ENCODE measurements around the gene IL4I1. TPM values are rescaled to one million over a fixed set of nuclear protein-coding genes. Genes with fewer than 3 reads are reported as not detected.

Gene IL4I1
- polyA plus RNA-seq, 1 of the 3 experiments (the other 2 are of a cell fraction): 0.35 TPM

GRCh38 chr19:49877020-49877878 is 19.4 kb downstream of the IL4I1 start, which contains the start of the genes AKT1S1 and TBC1D17 (continued):
- TF ChIP-seq POLR2AphosphoS5 (IDR thresholded peaks at IDR 0.05; ENCODE audit: low read depth, low read length) (peak; percentile 45), TEAD4 (IDR thresholded peaks at IDR 0.05; ENCODE audit: borderline replicate concordance, insufficient read depth) (no peak), EZH2phosphoT487 (IDR thresholded peaks at IDR 0.05; ENCODE audit: borderline replicate concordance, low read depth) (no peak), RFX5 (IDR thresholded peaks at IDR 0.05; ENCODE audit: low read length) (no peak), NFIC (IDR thresholded peaks at IDR 0.05; ENCODE audit: borderline replicate concordance) (peak; percentile 93), FOXJ3 (CRISPR knock-in tag; IDR thresholded peaks at IDR 0.05) (peak; percentile 44), FOXM1 (IDR thresholded peaks at IDR 0.05; ENCODE audit: low read depth) (no peak), MEF2A (IDR thresholded peaks at IDR 0.05; ENCODE audit: borderline replicate concordance, low read depth) (no peak)
- TF ChIP-seq, protein P1, sequence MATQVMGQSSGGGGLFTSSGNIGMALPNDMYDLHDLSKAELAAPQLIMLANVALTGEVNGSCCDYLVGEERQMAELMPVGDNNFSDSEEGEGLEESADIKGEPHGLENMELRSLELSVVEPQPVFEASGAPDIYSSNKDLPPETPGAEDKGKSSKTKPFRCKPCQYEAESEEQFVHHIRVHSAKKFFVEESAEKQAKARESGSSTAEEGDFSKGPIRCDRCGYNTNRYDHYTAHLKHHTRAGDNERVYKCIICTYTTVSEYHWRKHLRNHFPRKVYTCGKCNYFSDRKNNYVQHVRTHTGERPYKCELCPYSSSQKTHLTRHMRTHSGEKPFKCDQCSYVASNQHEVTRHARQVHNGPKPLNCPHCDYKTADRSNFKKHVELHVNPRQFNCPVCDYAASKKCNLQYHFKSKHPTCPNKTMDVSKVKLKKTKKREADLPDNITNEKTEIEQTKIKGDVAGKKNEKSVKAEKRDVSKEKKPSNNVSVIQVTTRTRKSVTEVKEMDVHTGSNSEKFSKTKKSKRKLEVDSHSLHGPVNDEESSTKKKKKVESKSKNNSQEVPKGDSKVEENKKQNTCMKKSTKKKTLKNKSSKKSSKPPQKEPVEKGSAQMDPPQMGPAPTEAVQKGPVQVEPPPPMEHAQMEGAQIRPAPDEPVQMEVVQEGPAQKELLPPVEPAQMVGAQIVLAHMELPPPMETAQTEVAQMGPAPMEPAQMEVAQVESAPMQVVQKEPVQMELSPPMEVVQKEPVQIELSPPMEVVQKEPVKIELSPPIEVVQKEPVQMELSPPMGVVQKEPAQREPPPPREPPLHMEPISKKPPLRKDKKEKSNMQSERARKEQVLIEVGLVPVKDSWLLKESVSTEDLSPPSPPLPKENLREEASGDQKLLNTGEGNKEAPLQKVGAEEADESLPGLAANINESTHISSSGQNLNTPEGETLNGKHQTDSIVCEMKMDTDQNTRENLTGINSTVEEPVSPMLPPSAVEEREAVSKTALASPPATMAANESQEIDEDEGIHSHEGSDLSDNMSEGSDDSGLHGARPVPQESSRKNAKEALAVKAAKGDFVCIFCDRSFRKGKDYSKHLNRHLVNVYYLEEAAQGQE (IDR thresholded peaks at IDR 0.05; ENCODE audit: low read depth, low read length): 0 out of 2 replicates have a peak, but pooled peaks have one; percentile 12

DNA sequence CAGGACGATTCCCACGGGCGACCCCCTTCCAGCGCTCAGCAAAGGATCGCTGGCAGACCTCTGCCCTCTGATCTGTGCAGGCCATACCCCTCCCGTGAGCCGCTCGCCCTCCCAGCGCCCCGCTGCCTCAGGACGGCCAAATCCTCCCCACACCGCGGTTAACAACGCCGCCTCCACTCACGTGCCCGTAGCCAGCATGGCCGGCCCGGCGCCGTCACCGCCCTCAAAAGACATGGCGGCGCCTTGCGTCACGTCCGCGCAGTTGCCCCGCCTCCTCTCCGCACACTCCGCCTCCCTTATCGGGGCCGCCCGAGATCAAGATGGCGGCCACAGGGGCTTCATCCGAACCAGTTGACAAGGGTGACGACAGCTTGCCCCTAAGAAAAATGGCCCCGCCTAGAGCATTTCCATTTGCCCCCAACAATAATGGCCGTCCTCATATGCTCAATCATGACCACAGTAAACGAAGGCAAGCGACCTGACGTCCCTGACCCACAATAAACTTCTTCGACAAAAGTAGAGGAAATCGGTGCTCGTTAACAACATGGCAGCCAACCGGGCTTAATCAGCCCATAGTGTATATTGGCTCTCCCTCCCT is 20.2 kb downstream of the IL4I1 start:
- POLR2A ChIA-PET: interaction anchor here (0.6 to 3.5 kb wide), 9 partner anchors 8 to 269 kb away, joined by 3 to 22 read pairs (median 8); partner anchors contain the start of genes FUZ, NUP62, PNKP and PTOV1
- no peak for TF ChIP-seq IRF3 (IDR thresholded peaks at IDR 0.05; ENCODE audit: low read depth, low read length)
- 0 out of 2 replicates have a peak, but pooled peaks have one; percentile 11 for TF ChIP-seq TCF12 (IDR thresholded peaks at IDR 0.05)
- TF ChIP-seq RXRA (IDR thresholded peaks at IDR 0.05; ENCODE audit: borderline replicate concordance, low read depth): no peak
- no peak for TF ChIP-seq JUND (IDR thresholded peaks at IDR 0.05)
- no peak for TF ChIP-seq FOSL2 (IDR thresholded peaks at IDR 0.05; ENCODE audit: borderline replicate concordance, low read depth)
- no peak for TF ChIP-seq RCOR1 (IDR thresholded peaks at IDR 0.05; ENCODE audit: low read length)
- TF ChIP-seq GABPA (IDR thresholded peaks at IDR 0.05; ENCODE audit: low read depth): peak; percentile 71
- TF ChIP-seq POLR2AphosphoS5 (IDR thresholded peaks at IDR 0.05; ENCODE audit: low read depth, low read length): no peak; the same call in 1 of the 2 replicates
- TF ChIP-seq TEAD4 (IDR thresholded peaks at IDR 0.05; ENCODE audit: borderline replicate concordance, insufficient read depth): no peak
- no peak for TF ChIP-seq NFIC (IDR thresholded peaks at IDR 0.05; ENCODE audit: borderline replicate concordance)
- peak; percentile 98 for TF ChIP-seq YY1 (IDR thresholded peaks at IDR 0.05; ENCODE audit: low read depth)
- no peak for TF ChIP-seq NRF1 (IDR thresholded peaks at IDR 0.05; ENCODE audit: low read depth, low read length)
- TF ChIP-seq, protein P1 (IDR thresholded peaks at IDR 0.05; ENCODE audit: low read depth, low read length): no peak
- TF ChIP-seq USF1 (IDR thresholded peaks at IDR 0.05; ENCODE audit: borderline replicate concordance, low read depth): peak; percentile 68; the same call in 1 of the 2 replicates
- TF ChIP-seq FOXJ3 (CRISPR knock-in tag; IDR thresholded peaks at IDR 0.05): no peak; the same call in 1 of the 2 replicates

More for the DNA sequence above, 20.2 kb downstream of the IL4I1 start:
- H3K9me3 ChIP-seq: no peaks in the 10 kb centered on the region
- H3K36me3 ChIP-seq (replicated peaks in 1 of 2; ENCODE audit: control insufficient read depth in 1 of 2, insufficient read depth in 2 of 2, low read length in 1 of 2): peaks cover 21 to 41% of the 10 kb centered on the region in 2 experiments
- H3K4me2 ChIP-seq: peak overlapping the region; percentile 95
- peak overlapping the region; percentile 97 for H3K9ac ChIP-seq
- H3K27ac ChIP-seq (ENCODE audit: low read depth in 2 of 2, low read length in 1 of 2): peak overlapping the region; percentile 96 to 99
- H4K20me1 ChIP-seq (ENCODE audit: insufficient read depth): no peaks in the 10 kb centered on the region
- no peaks in the 10 kb centered on the region for H3K27me3 ChIP-seq (ENCODE audit: insufficient read depth)
- CTCF ChIA-PET: interaction anchor here (0.6 to 1.1 kb wide), 4 partner anchors 13 to 414 kb away, joined by 3 to 6 read pairs (median 4); no protein-coding TSS in a partner anchor
- H2AFZ ChIP-seq (ENCODE audit: low read depth): peak overlapping the region; percentile 83; the same call in 1 of the 2 replicates
- WGBS (ENCODE audit: low lambda C conversion rate): 1% methylated on average over 38 of the region's 46 CpGs
- peak; percentile 85 for DNase-seq
- H3K4me3 ChIP-seq (ENCODE audit: low read depth in 2 of 2, low read length in 1 of 2): peak overlapping the region; percentile 74 to 99
- H3K79me2 ChIP-seq (ENCODE audit: insufficient read depth): peaks cover 50% of the 10 kb centered on the region
- H3F3A ChIP-seq (replicated peaks; ENCODE audit: insufficient read depth): no peaks in the 10 kb centered on the region
- H3K9me2 ChIP-seq: no peaks in the 10 kb centered on the region
- peaks cover 7 to 25% of the 10 kb centered on the region in 2 experiments; a peak in 3 of 4 replicates for H3K4me1 ChIP-seq (ENCODE audit: control insufficient read depth in 1 of 2, insufficient read depth in 2 of 2, low read depth in 1 of 2, low read length in 1 of 2)
